B cell (primary cell): ENCODE measurements around the gene B9D1.

Experiments
- EZH2 ChIP-seq: IDR thresholded peaks from 2 replicates; pipeline ENCODE4 v1.6.1; 2012; ENCODE audit warnings: borderline replicate concordance, low read depth, mild to moderate bottlenecking, moderate library complexity, low read length; ENCODE audit not compliant: insufficient read depth, poor library complexity, severe bottlenecking
- TF ChIP-seq, protein P1 (sequence below): fragments of 200-600 bp; IDR thresholded peaks from one replicate; pipeline ENCODE4 v1.8.0; 2022; ENCODE audit warnings: antibody characterized with exemption, mild to moderate bottlenecking

DNA sequence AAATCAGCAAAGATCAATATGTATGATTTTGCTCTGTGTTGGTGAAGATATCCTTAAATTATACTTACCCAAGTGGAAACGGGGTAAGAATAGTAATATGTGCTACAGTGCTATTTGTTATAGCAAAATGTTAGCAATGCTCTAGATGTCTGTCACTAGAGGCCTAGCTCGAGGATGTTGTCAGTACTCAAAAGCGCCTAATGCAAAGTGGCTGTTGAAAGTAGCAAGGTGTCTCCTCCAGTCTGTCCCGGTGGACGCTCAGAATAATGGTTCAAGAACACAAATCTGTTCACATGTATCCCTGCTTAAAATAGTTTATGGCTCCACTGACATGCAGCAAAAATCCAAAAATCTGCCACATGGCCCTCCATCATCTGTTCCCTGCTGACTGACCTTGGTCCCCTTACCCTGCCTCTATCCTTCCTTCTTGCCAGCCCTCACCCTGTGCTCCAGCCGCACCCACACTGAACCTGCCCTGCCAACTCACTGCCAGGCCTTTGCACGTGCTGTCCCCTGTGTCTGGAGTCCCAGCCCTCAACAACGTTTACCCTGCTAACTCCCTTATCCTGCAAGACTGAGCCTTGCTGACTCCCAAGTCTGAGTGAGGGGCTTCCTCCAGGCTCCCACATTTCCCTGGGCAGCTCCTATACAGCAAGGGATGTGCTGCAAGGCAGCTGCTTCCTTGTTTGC lies 38.9 kb upstream of the B9D1 start:
- TF ChIP-seq, protein P1, sequence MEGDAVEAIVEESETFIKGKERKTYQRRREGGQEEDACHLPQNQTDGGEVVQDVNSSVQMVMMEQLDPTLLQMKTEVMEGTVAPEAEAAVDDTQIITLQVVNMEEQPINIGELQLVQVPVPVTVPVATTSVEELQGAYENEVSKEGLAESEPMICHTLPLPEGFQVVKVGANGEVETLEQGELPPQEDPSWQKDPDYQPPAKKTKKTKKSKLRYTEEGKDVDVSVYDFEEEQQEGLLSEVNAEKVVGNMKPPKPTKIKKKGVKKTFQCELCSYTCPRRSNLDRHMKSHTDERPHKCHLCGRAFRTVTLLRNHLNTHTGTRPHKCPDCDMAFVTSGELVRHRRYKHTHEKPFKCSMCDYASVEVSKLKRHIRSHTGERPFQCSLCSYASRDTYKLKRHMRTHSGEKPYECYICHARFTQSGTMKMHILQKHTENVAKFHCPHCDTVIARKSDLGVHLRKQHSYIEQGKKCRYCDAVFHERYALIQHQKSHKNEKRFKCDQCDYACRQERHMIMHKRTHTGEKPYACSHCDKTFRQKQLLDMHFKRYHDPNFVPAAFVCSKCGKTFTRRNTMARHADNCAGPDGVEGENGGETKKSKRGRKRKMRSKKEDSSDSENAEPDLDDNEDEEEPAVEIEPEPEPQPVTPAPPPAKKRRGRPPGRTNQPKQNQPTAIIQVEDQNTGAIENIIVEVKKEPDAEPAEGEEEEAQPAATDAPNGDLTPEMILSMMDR: no peak
- TF ChIP-seq EZH2: no peak
